H1 (cell line): Measurements from ENCODE around the gene GRIK4.

Source experiments
- CBX8 ChIP-seq: fragments of 300-800, 300-1000 bp; sonication (generic); IDR thresholded peaks from 2 replicates; pipeline ENCODE4 v1.7.1; 2016; ENCODE audit warnings: low read depth, low read length, borderline replicate concordance
- CTCF ChIP-seq, 3 experiments: IDR thresholded peaks; 1 replicate in 2 of 3; 2 replicates in 1 of 3; pipeline versions ENCODE4 v1.5.1 to v1.6.1; 2011; ENCODE audit warnings: low read length in 3 of 3, mild to moderate bottlenecking in 3 of 3, inconsistent platforms in 2 of 3, low read depth in 1 of 3, moderate library complexity in 1 of 3; ENCODE audit not compliant: insufficient read depth in 1 of 3; ENCODE audit errors: control extremely low read depth in 1 of 3
- EZH2 ChIP-seq: fragments of 200-600 bp; sonication (generic); IDR thresholded peaks from 2 replicates; pipeline ENCODE4 v1.7.1; 2012; ENCODE audit warnings: low read depth, mild to moderate bottlenecking, moderate library complexity, low read length, inconsistent platforms; ENCODE audit not compliant: severe bottlenecking
- JUN ChIP-seq: IDR thresholded peaks from 2 replicates; pipeline ENCODE4 v1.6.1; 2011; ENCODE audit warnings: low read depth, mild to moderate bottlenecking, improper control_type of control experiment, low read length
- MAX ChIP-seq: IDR thresholded peaks from 2 replicates; pipeline ENCODE4 v1.6.1; 2012; ENCODE audit warnings: inconsistent platforms
- POLR2A ChIP-seq, 2 experiments: IDR thresholded peaks; 1 replicate in 1 of 2; 2 replicates in 1 of 2; pipeline ENCODE4 v1.6.1; 2011; ENCODE audit warnings: low read depth in 2 of 2, low read length in 2 of 2, mild to moderate bottlenecking in 2 of 2; ENCODE audit errors: control extremely low read depth in 1 of 2
- POLR2AphosphoS5 ChIP-seq: IDR thresholded peaks from 2 replicates; pipeline ENCODE4 v1.6.1; 2011; ENCODE audit warnings: low read depth, low read length
- SIN3A ChIP-seq, 2 experiments: IDR thresholded peaks in 1 of 2; conservative IDR thresholded peaks in 1 of 2; 2 replicates each; pipeline ENCODE4 v1.6.1; 2011 to 2012; ENCODE audit warnings: low read length in 2 of 2, improper control_type of control experiment in 1 of 2, low read depth in 1 of 2, mild to moderate bottlenecking in 1 of 2
- SP1 ChIP-seq: IDR thresholded peaks from 2 replicates; pipeline ENCODE4 v1.6.1; 2011; ENCODE audit warnings: low read depth, low read length
- TAF7 ChIP-seq: optimal IDR thresholded peaks from 2 replicates; pipeline ENCODE3; 2011; ENCODE audit warnings: low read depth, mild to moderate bottlenecking, inconsistent platforms, low read length, moderate library complexity, borderline replicate concordance
- TEAD4 ChIP-seq: IDR thresholded peaks from 2 replicates; pipeline ENCODE4 v1.6.1; 2012; ENCODE audit warnings: low read depth, low read length, inconsistent platforms, mixed read lengths
- TF ChIP-seq, protein P1 (sequence below): IDR thresholded peaks from 2 replicates; pipeline ENCODE4 v1.6.1; 2011; ENCODE audit warnings: low read depth, mild to moderate bottlenecking, low read length; ENCODE audit not compliant: insufficient read depth

DNA sequence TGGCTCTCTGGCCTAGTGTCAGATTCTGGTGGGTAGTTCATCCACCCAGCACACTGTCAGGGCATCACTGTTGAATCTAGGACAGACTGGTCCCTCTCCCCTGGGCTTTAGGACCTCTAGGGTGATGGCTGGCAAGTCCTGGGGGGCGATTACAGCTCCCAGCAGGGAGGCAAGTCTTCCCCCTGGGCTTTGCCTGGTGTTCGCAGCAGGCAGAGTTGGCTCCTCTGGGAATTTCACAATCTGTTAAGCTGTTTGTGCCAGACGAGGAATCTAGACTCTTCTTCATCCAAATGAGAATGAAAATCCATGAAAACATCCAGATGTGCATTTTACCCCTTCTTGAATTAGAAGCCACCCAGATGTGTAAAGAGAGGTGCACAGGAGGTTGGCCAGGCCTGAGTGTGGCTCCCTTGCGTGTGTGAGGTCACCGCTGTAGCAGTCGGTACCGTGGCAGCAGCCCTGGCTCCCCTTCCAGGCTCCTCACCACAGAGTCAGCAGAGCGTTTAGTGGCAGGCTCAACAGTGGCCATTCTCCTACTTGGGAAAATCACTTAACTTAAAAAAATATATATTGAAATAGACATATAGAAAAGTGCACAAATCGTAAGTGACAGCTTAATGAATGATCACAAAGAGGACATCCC, 412.4 kb downstream of the GRIK4 start:
- TF ChIP-seq CTCF (IDR thresholded peaks at IDR 0.05; ENCODE audit: control extremely low read depth in 1 of 3, insufficient read depth in 1 of 3, low read depth in 1 of 3, low read length in 3 of 3) (no peak), SIN3A (conservative IDR thresholded peaks at IDR 0.05 in 1 of 2, IDR thresholded peaks at IDR 0.05 in 1 of 2; ENCODE audit: low read depth in 1 of 2, low read length in 2 of 2) (no peak), MAX (no peak), POLR2A (IDR thresholded peaks at IDR 0.05; ENCODE audit: control extremely low read depth in 1 of 2, low read depth in 2 of 2, low read length in 2 of 2) (no peak), SP1 (no peak), TAF7 (no peak), POLR2AphosphoS5 (no peak), EZH2 (no peak), TEAD4 (no peak), CBX8 (no peak), JUN (no peak)
- TF ChIP-seq, protein P1, sequence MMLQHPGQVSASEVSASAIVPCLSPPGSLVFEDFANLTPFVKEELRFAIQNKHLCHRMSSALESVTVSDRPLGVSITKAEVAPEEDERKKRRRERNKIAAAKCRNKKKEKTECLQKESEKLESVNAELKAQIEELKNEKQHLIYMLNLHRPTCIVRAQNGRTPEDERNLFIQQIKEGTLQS, result no peak
